Right ventricle myocardium superior (tissue), 1 donor: ENCODE data around the gene SEL1L2. TPM values are rescaled to one million over a fixed set of nuclear protein-coding genes. Genes with fewer than 3 reads are reported as not detected.
A peak's percentile ranks its signal among the peaks of the same experiment; 100 is the strongest.

ENCODE experiments used
- ATAC-seq: fragments of 200-7000 bp; cut with Tn5 transposase; one replicate; pipeline ENCODE4 v1.9.1; 2020; ENCODE audit warnings: mild to moderate bottlenecking; ENCODE audit not compliant: poor library complexity
- DNase-seq: peaks from one replicate; pipeline ENCODE4 v3.0.0-alpha.2; 2020
- intact Hi-C: fragments of 100-400 bp; cut with DNase I; formaldehyde crosslinking; loops from one replicate; pipeline ENCODE4 v1.11.2; 2022
- total RNA-seq: library from RNA; stranded (reverse); fragmentation: NEBNext Ultra II Directional; extraction: Animal tissue kit (Norgen Biotek cat#: 25700); gene quantifications from one replicate; pipeline ENCODE4 v1.2.1, GENCODE V29; 2021
- donor health status: DM: no; HTN: yes; CAD: no; lungs with severe emphysema.

The SEL1L2 gene
- total RNA-seq, 1 donor from 2014 or later: 0.43 TPM

GRCh38 chr20:13840093-13840465 lies 150.3 kb downstream of the SEL1L2 start:
- ATAC-seq (no peak), DNase-seq (no peak)
- intact Hi-C loops: no loop called here

GRCh38 chr20:13839421-13840092 lies 150.9 kb downstream of the SEL1L2 start:
- DNase-seq (no peak), ATAC-seq (no peak)
- intact Hi-C loops: no loop called here

GRCh38 chr20:13838664-13839063 lies 151.8 kb downstream of the SEL1L2 start:
- intact Hi-C loops: no loop called here

GRCh38 chr20:13831476-13831875 lies 158.9 kb downstream of the SEL1L2 start:
- intact Hi-C loops: no loop called here
- DNase-seq: no peak

More at GRCh38 chr20:13838664-13839063, 151.8 kb downstream of the SEL1L2 start:
- peak; percentile 78 for ATAC-seq
- DNase-seq: no peak

GRCh38 chr20:13825465-13825864 lies 164.9 kb downstream of the SEL1L2 start:
- DNase-seq: no peak
- intact Hi-C loops: no loop called here
- ATAC-seq: peak; percentile 20

More at GRCh38 chr20:13831476-13831875, 158.9 kb downstream of the SEL1L2 start:
- ATAC-seq: no peak

GRCh38 chr20:13824459-13824858 lies 166.0 kb downstream of the SEL1L2 start:
- ATAC-seq: no peak
- intact Hi-C loops: loop anchor here (5.0 kb wide), 1 partner anchor 228 kb away; no protein-coding TSS in a partner anchor
- DNase-seq: no peak

- intact Hi-C loops: loop anchor here (5.0 kb wide), 1 partner anchor 230 kb away; no protein-coding TSS in a partner anchor
- no peak for DNase-seq
- ATAC-seq: no peak
These were observed 168.0 kb downstream of the SEL1L2 start for GRCh38 chr20:13822459-13822858.

- intact Hi-C loops: loop anchor here (5.0 kb wide), 1 partner anchor 230 kb away; no protein-coding TSS in a partner anchor
- ATAC-seq: no peak
- DNase-seq: no peak
These were observed 168.5 kb downstream of the SEL1L2 start for GRCh38 chr20:13821876-13822275.

GRCh38 chr20:13819885-13820645 lies 170.3 kb downstream of the SEL1L2 start:
- intact Hi-C loops: loop anchor here (5.0 kb wide), 1 partner anchor 232 kb away; no protein-coding TSS in a partner anchor
- no peak for DNase-seq
- ATAC-seq: peak; percentile 75

- DNase-seq: no peak
- ATAC-seq: no peak
- intact Hi-C loops: no loop called here
These were observed 173.1 kb downstream of the SEL1L2 start for GRCh38 chr20:13817342-13817741.

- ATAC-seq (no peak), DNase-seq (no peak)
- intact Hi-C loops: no loop called here
These were observed 173.7 kb downstream of the SEL1L2 start for GRCh38 chr20:13816757-13817156.

GRCh38 chr20:13814672-13815071 lies 175.7 kb downstream of the SEL1L2 start:
- ATAC-seq (no peak), DNase-seq (no peak)
- intact Hi-C loops: no loop called here

- ATAC-seq (no peak), DNase-seq (no peak)
- intact Hi-C loops: no loop called here
These were observed 176.5 kb downstream of the SEL1L2 start for GRCh38 chr20:13813910-13814309.

- DNase-seq (no peak), ATAC-seq (no peak)
- intact Hi-C loops: no loop called here
These were observed 180.0 kb downstream of the SEL1L2 start for GRCh38 chr20:13810446-13810845.

- DNase-seq (no peak), ATAC-seq (no peak)
- intact Hi-C loops: no loop called here
These were observed 180.6 kb downstream of the SEL1L2 start for GRCh38 chr20:13809855-13810254.

- peak; percentile 31 for ATAC-seq
- DNase-seq: no peak
- intact Hi-C loops: no loop called here
These were observed 181.0 kb downstream of the SEL1L2 start for GRCh38 chr20:13809373-13809772.

GRCh38 chr20:13800728-13801134 lies 189.7 kb downstream of the SEL1L2 start:
- peak; percentile 96 for DNase-seq

GRCh38 chr20:13799974-13800373 lies 190.4 kb downstream of the SEL1L2 start:
- intact Hi-C loops: no loop called here
- no peak for DNase-seq
- ATAC-seq: peak; percentile 21

More at GRCh38 chr20:13800728-13801134, 189.7 kb downstream of the SEL1L2 start:
- intact Hi-C loops: no loop called here
- ATAC-seq: peak; percentile 99
